ENCODE results near the gene MRPL3. TPM values are rescaled to one million over a fixed set of nuclear protein-coding genes. Genes with fewer than 3 reads are reported as not detected.

Gene MRPL3
- total and polyA plus RNA-seq, 2 experiments from 2014 or later, result 159 to 185 TPM

DNA sequence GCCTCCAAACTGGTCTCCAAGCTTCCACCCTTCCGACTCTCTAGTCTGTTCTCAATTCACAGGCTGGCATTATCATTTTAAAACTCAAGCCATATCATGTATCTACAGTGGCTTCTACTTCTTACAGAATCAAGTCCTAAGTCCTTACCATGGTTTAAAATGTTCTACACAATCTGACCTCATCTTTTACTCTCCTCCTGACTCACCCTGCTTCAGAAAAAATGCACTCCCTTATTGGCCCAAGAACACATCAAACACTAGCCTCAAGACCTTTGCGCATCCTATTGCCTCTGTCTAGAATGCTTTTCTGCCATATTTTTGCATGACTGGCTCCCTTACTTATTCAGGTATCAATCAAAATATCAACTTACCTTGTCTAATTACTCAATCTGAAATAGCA lies 11.0 kb downstream of the MRPL3 start (continued):
- TF ChIP-seq, protein P1, sequence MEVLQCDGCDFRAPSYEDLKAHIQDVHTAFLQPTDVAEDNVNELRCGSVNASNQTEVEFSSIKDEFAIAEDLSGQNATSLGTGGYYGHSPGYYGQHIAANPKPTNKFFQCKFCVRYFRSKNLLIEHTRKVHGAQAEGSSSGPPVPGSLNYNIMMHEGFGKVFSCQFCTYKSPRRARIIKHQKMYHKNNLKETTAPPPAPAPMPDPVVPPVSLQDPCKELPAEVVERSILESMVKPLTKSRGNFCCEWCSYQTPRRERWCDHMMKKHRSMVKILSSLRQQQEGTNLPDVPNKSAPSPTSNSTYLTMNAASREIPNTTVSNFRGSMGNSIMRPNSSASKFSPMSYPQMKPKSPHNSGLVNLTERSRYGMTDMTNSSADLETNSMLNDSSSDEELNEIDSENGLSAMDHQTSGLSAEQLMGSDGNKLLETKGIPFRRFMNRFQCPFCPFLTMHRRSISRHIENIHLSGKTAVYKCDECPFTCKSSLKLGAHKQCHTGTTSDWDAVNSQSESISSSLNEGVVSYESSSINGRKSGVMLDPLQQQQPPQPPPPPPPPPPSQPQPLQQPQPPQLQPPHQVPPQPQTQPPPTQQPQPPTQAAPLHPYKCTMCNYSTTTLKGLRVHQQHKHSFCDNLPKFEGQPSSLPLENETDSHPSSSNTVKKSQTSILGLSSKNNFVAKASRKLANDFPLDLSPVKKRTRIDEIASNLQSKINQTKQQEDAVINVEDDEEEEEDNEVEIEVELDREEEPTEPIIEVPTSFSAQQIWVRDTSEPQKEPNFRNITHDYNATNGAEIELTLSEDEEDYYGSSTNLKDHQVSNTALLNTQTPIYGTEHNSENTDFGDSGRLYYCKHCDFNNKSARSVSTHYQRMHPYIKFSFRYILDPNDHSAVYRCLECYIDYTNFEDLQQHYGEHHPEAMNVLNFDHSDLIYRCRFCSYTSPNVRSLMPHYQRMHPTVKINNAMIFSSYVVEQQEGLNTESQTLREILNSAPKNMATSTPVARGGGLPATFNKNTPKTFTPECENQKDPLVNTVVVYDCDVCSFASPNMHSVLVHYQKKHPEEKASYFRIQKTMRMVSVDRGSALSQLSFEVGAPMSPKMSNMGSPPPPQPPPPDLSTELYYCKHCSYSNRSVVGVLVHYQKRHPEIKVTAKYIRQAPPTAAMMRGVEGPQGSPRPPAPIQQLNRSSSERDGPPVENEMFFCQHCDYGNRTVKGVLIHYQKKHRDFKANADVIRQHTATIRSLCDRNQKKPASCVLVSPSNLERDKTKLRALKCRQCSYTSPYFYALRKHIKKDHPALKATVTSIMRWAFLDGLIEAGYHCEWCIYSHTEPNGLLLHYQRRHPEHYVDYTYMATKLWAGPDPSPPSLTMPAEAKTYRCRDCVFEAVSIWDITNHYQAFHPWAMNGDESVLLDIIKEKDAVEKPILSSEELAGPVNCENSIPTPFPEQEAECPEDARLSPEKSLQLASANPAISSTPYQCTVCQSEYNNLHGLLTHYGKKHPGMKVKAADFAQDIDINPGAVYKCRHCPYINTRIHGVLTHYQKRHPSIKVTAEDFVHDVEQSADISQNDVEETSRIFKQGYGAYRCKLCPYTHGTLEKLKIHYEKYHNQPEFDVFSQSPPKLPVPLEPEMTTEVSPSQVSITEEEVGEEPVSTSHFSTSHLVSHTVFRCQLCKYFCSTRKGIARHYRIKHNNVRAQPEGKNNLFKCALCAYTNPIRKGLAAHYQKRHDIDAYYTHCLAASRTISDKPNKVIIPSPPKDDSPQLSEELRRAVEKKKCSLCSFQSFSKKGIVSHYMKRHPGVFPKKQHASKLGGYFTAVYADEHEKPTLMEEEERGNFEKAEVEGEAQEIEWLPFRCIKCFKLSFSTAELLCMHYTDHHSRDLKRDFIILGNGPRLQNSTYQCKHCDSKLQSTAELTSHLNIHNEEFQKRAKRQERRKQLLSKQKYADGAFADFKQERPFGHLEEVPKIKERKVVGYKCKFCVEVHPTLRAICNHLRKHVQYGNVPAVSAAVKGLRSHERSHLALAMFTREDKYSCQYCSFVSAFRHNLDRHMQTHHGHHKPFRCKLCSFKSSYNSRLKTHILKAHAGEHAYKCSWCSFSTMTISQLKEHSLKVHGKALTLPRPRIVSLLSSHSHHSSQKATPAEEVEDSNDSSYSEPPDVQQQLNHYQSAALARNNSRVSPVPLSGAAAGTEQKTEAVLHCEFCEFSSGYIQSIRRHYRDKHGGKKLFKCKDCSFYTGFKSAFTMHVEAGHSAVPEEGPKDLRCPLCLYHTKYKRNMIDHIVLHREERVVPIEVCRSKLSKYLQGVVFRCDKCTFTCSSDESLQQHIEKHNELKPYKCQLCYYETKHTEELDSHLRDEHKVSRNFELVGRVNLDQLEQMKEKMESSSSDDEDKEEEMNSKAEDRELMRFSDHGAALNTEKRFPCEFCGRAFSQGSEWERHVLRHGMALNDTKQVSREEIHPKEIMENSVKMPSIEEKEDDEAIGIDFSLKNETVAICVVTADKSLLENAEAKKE (CRISPR knock-in tag; IDR thresholded peaks at IDR 0.05), result no peak
- TF ChIP-seq, protein P2, sequence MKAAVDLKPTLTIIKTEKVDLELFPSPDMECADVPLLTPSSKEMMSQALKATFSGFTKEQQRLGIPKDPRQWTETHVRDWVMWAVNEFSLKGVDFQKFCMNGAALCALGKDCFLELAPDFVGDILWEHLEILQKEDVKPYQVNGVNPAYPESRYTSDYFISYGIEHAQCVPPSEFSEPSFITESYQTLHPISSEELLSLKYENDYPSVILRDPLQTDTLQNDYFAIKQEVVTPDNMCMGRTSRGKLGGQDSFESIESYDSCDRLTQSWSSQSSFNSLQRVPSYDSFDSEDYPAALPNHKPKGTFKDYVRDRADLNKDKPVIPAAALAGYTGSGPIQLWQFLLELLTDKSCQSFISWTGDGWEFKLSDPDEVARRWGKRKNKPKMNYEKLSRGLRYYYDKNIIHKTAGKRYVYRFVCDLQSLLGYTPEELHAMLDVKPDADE (IDR thresholded peaks at IDR 0.05), result no peak
- no peak for TF ChIP-seq STAT1 (IDR thresholded peaks at IDR 0.05; ENCODE audit: unreplicated experiment)

DNA sequence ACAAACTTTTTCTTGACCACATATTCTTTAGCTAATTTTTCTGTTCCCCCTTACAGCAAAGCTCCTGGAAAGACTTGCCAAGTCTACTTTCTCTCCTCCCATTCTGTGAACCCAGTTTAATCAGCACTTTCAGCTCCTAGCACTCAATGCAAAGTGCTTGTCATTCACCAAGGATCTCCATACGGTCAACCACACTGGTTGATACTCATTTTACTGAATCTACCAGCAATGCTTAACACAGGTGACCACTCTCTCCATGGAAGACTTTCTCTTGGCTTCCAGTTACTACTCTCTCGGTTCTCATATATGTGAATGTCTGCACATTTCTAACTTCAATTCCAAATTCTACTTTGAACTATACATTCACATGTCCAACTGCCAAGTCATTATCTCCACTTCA lies 11.7 kb downstream of the MRPL3 start:
- H3K4me3 Mint-ChIP-seq, result no peak overlapping the region
- DNase-seq (ENCODE audit: low spot score) (no peak), ATAC-seq (no peak)
- no peak overlapping the region for H3K4me2 ChIP-seq
- no peaks in the 10 kb centered on the region for H3K27me3 ChIP-seq (ENCODE audit: insufficient read depth)
- no peaks in the 10 kb centered on the region for H3K9me2 ChIP-seq (ENCODE audit: insufficient read depth)
- peaks cover 5% of the 10 kb centered on the region for H4K20me1 ChIP-seq (replicated peaks; ENCODE audit: insufficient read depth)
- no peaks in the 10 kb centered on the region for H3F3A ChIP-seq (replicated peaks; ENCODE audit: low read depth)
- H3K4me1 Mint-ChIP-seq, result no peaks in the 10 kb centered on the region
- H3K9me3 Mint-ChIP-seq, result no peaks in the 10 kb centered on the region
- H2AFZ ChIP-seq, result no peak overlapping the region
- peaks cover 40% of the 10 kb centered on the region for H3K36me3 Mint-ChIP-seq (ENCODE audit: low read depth)
- no peak overlapping the region for H3K27ac Mint-ChIP-seq
- peaks cover 52% of the 10 kb centered on the region for H3K36me3 ChIP-seq (ENCODE audit: insufficient read depth)
- no peaks in the 10 kb centered on the region for H3K27me3 Mint-ChIP-seq (ENCODE audit: insufficient read depth, low read depth, poor library complexity)
- H3K4me3 ChIP-seq, result no peak overlapping the region
- peaks cover 81% of the 10 kb centered on the region for H3K79me2 ChIP-seq (replicated peaks; ENCODE audit: insufficient read depth)
- H3K4me1 ChIP-seq (ENCODE audit: insufficient read depth), result no peaks in the 10 kb centered on the region
- no peak overlapping the region for H3K27ac ChIP-seq (ENCODE audit: low read depth)
- TF ChIP-seq JUNB (IDR thresholded peaks at IDR 0.05; ENCODE audit: unreplicated experiment) (no peak), STAT1 (IDR thresholded peaks at IDR 0.05; ENCODE audit: unreplicated experiment) (no peak), POLR2AphosphoS5 (IDR thresholded peaks at IDR 0.05; ENCODE audit: low read depth) (no peak), CREB1 (CRISPR knock-in tag; IDR thresholded peaks at IDR 0.05; ENCODE audit: low read depth) (no peak)
- TF ChIP-seq, protein P2 (IDR thresholded peaks at IDR 0.05), result no peak
- TF ChIP-seq, protein P1 (CRISPR knock-in tag; IDR thresholded peaks at IDR 0.05), result no peak
